ENCODE measurements around the gene AARSD1.
A peak's percentile ranks its signal among the peaks of the same experiment; 100 is the strongest.
"Not testable (repeated sequence)": the region's sequence is repeated elsewhere in the genome, so short reads cannot be mapped to it uniquely, and the experiment has no call there.

Gene AARSD1

GRCh38 chr17:43003542-43004172 is 39.4 kb upstream of the AARSD1 start:
- H3K4me3 ChIP-seq (ENCODE audit: control insufficient read depth, low read depth, low read length), result no peak overlapping the region
- no peak for TF ChIP-seq CTCF (conservative IDR thresholded peaks at IDR 0.05; ENCODE audit: control insufficient read depth, insufficient read depth, low read depth, low read length)
- peak; percentile 77 for DNase-seq (ENCODE audit: low read depth)

GRCh38 chr17:43000894-43001293 is 36.6 kb upstream of the AARSD1 start:
- H3K4me3 ChIP-seq (ENCODE audit: control insufficient read depth, low read depth, low read length); DNase-seq (ENCODE audit: low read depth): not testable (repeated sequence)

GRCh38 chr17:42999003-42999525 is 34.8 kb upstream of the AARSD1 start:
- H3K4me3 ChIP-seq (ENCODE audit: control insufficient read depth, low read depth, low read length), result peak overlapping the region; percentile 99
- no peak for DNase-seq (ENCODE audit: low read depth)
- TF ChIP-seq CTCF (conservative IDR thresholded peaks at IDR 0.05; ENCODE audit: control insufficient read depth, insufficient read depth, low read depth, low read length), result no peak

GRCh38 chr17:42997984-42998938 is 34.0 kb upstream of the AARSD1 start, which contains the start of gene RPL27:
Gene RPL27 (plus strand): TSS chr17:42998419. CDS start chr17:42998751, 332 bp downstream.
- peak; percentile 100 for DNase-seq (ENCODE audit: low read depth)
- H3K4me3 ChIP-seq (ENCODE audit: control insufficient read depth, low read depth, low read length), result peak within 1 kb of the TSS; percentile 99
- peak; percentile 77 for TF ChIP-seq CTCF (conservative IDR thresholded peaks at IDR 0.05; ENCODE audit: control insufficient read depth, insufficient read depth, low read depth, low read length)

GRCh38 chr17:42997390-42997983 is 33.2 kb upstream of the AARSD1 start:
- no peak for DNase-seq (ENCODE audit: low read depth)
- TF ChIP-seq CTCF (conservative IDR thresholded peaks at IDR 0.05; ENCODE audit: control insufficient read depth, insufficient read depth, low read depth, low read length), result no peak
- H3K4me3 ChIP-seq (ENCODE audit: control insufficient read depth, low read depth, low read length), result peak overlapping the region; percentile 43

GRCh38 chr17:42993913-42994312 is 29.7 kb upstream of the AARSD1 start:
- not testable (repeated sequence) for H3K4me3 ChIP-seq (ENCODE audit: control insufficient read depth, low read depth, low read length); DNase-seq (ENCODE audit: low read depth)

- no peak overlapping the region for H3K4me3 ChIP-seq (ENCODE audit: control insufficient read depth, low read depth, low read length)
- DNase-seq (ENCODE audit: low read depth), result no peak
- no peak for TF ChIP-seq CTCF (conservative IDR thresholded peaks at IDR 0.05; ENCODE audit: control insufficient read depth, insufficient read depth, low read depth, low read length)
Observed at GRCh38 chr17:42992872-42993271, 28.6 kb upstream of the AARSD1 start.
